ENCODE results near the gene KCNIP1.

DNA sequence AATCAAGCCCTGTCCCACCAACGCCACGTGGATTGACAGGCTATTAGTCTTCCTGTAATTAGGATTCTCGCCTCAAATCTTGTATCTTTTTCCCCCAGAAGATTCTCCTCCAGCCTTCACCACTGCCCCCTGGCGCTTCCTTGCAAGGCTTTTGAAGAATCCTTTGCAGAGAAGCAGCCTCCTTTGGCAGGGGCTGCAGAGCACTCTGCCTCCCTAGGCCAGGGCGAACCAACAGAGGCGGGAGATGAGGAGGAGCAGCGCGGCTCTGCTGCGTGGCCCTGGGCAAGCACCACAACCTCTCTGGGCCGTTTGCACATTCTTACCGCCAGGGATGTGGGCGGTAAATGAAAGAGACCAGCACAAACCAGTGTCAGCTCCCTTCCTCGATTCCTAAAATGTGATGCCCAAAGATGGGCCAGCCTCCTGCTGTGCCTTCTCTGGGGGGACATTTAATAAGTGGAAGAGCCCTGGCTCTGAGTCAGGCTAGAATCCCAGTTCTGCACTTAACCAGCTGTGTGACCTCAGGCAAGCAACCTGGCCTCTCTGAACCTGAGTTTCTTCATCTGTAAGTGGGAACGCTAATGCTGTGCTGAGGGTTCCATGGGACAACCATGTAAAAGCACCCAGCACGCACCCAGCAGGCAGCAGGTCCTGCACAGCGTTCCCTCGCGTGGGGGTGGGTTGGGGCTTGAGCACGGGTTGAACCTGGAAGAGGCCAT lies 128.6 kb downstream of the KCNIP1 start:
- TF ChIP-seq, protein P1, sequence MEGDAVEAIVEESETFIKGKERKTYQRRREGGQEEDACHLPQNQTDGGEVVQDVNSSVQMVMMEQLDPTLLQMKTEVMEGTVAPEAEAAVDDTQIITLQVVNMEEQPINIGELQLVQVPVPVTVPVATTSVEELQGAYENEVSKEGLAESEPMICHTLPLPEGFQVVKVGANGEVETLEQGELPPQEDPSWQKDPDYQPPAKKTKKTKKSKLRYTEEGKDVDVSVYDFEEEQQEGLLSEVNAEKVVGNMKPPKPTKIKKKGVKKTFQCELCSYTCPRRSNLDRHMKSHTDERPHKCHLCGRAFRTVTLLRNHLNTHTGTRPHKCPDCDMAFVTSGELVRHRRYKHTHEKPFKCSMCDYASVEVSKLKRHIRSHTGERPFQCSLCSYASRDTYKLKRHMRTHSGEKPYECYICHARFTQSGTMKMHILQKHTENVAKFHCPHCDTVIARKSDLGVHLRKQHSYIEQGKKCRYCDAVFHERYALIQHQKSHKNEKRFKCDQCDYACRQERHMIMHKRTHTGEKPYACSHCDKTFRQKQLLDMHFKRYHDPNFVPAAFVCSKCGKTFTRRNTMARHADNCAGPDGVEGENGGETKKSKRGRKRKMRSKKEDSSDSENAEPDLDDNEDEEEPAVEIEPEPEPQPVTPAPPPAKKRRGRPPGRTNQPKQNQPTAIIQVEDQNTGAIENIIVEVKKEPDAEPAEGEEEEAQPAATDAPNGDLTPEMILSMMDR (IDR thresholded peaks at IDR 0.05), result no peak
- no peak for TF ChIP-seq POLR2A (IDR thresholded peaks at IDR 0.05)
- no peak for TF ChIP-seq EP300 (IDR thresholded peaks at IDR 0.05)
- TF ChIP-seq POLR2AphosphoS5 (IDR thresholded peaks at IDR 0.05), result no peak

All from stomach (tissue), 4 donors.